Erythroblast (primary cell): Measurements from ENCODE around the gene DLGAP5.

ENCODE experiments used
- GATA1 ChIP-seq: IDR thresholded peaks from 2 replicates; pipeline ENCODE4 v1.6.1; 2011; ENCODE audit warnings: low read depth, mild to moderate bottlenecking, control low read depth, low read length, moderate library complexity
- POLR2A ChIP-seq: IDR thresholded peaks from 2 replicates; pipeline ENCODE4 v1.6.1; 2011; ENCODE audit warnings: mild to moderate bottlenecking, low read length

GRCh38 chr14:55220230-55220629, 28.8 kb upstream of the DLGAP5 start:
- no peak for TF ChIP-seq POLR2A
- no peak for TF ChIP-seq GATA1
